Keratinocyte (primary cell): Measurements from ENCODE around the gene RNF183. TPM values are rescaled to one million over a fixed set of nuclear protein-coding genes. Genes with fewer than 3 reads are reported as not detected.

ENCODE experiments used
- DNase-seq: peaks from one replicate; pipeline ENCODE4 v3.0.0-alpha.2; 2011; ENCODE audit warnings: low read depth, missing footprints, low spot score
- FAIRE-seq: peaks from 2 replicates; lab custom pipeline; 2011; peaks lifted over from hg19 to GRCh38; lab: Jason Lieb, UNC
- H2AFZ ChIP-seq: 2 replicates; pipeline ENCODE4 v1.6.0; 2012; ENCODE audit warnings: low read length, control low read depth, inconsistent platforms; ENCODE audit not compliant: control insufficient read depth
- H3K27ac ChIP-seq: 2 replicates; pipeline ENCODE4 v1.5.1; 2011; ENCODE audit warnings: low read length; ENCODE audit not compliant: control insufficient read depth, insufficient read depth
- H3K27me3 ChIP-seq: 3 replicates; pipeline ENCODE4 v1.6.0; 2011; ENCODE audit warnings: low read length; ENCODE audit not compliant: control insufficient read depth, insufficient read depth; ENCODE audit errors: extremely low read depth
- H3K36me3 ChIP-seq, 2 experiments: 2 replicates in 1 of 2; 3 replicates in 1 of 2; pipeline ENCODE4 v1.5.1; 2011; ENCODE audit warnings: low read length in 2 of 2, mild to moderate bottlenecking in 1 of 2; ENCODE audit not compliant: control insufficient read depth in 2 of 2, insufficient read depth in 2 of 2; ENCODE audit errors: extremely low read depth in 1 of 2
- H3K4me1 ChIP-seq: 3 replicates; pipeline ENCODE4 v1.5.1; 2011; ENCODE audit warnings: low read length; ENCODE audit not compliant: control insufficient read depth, insufficient read depth; ENCODE audit errors: extremely low read depth
- H3K4me2 ChIP-seq: 3 replicates; pipeline ENCODE4 v1.6.0; 2011; ENCODE audit warnings: low read depth, low read length; ENCODE audit not compliant: control insufficient read depth, insufficient read depth; ENCODE audit errors: extremely low read depth
- H3K4me3 ChIP-seq, 3 experiments: fragments of 200-600 bp in 1 of 3; sonication (generic) in 1 of 3; 2 replicates in 2 of 3; 3 replicates in 1 of 3; pipeline ENCODE4 v1.5.1; 2011 to 2016; ENCODE audit warnings: low read length in 3 of 3, mild to moderate bottlenecking in 3 of 3, control low read depth in 2 of 3, inconsistent platforms in 1 of 3, low read depth in 1 of 3, mixed read lengths in 1 of 3, mixed run types in 1 of 3, moderate library complexity in 1 of 3; ENCODE audit not compliant: control insufficient read depth in 2 of 3, insufficient read depth in 2 of 3; ENCODE audit errors: extremely low read depth in 1 of 3
- H3K79me2 ChIP-seq: 2 replicates; pipeline ENCODE4 v1.6.0; 2012; ENCODE audit warnings: low read length; ENCODE audit not compliant: control insufficient read depth, insufficient read depth
- H3K9ac ChIP-seq: 3 replicates; pipeline ENCODE4 v1.6.0; 2011; ENCODE audit warnings: low read length; ENCODE audit not compliant: control insufficient read depth, insufficient read depth; ENCODE audit errors: extremely low read depth
- H3K9me1 ChIP-seq: 3 replicates; pipeline ENCODE4 v1.6.0; 2011; ENCODE audit warnings: low read length; ENCODE audit not compliant: control insufficient read depth, insufficient read depth; ENCODE audit errors: extremely low read depth
- H3K9me3 ChIP-seq: 2 replicates; pipeline ENCODE4 v1.5.1; 2012; ENCODE audit warnings: low read depth, low read length; ENCODE audit not compliant: control insufficient read depth
- H4K20me1 ChIP-seq: 3 replicates; pipeline ENCODE4 v1.6.0; 2011; ENCODE audit warnings: low read length; ENCODE audit not compliant: control insufficient read depth, insufficient read depth; ENCODE audit errors: extremely low read depth
- CTCF ChIP-seq, 3 experiments: IDR thresholded peaks in 1 of 3; conservative IDR thresholded peaks in 1 of 3; optimal IDR thresholded peaks in 1 of 3; 2 replicates in 2 of 3; 3 replicates in 1 of 3; pipeline versions ENCODE3 to v1.5.1; 2011; ENCODE audit warnings: low read length in 3 of 3, mild to moderate bottlenecking in 3 of 3, moderate library complexity in 2 of 3, control low read depth in 1 of 3, inconsistent platforms in 1 of 3; ENCODE audit not compliant: insufficient read depth in 2 of 3; ENCODE audit errors: extremely low read depth in 1 of 3
- EZH2 ChIP-seq: IDR thresholded peaks from one replicate; pipeline ENCODE4 v1.6.1; 2012; ENCODE audit warnings: inconsistent platforms, mild to moderate bottlenecking, low read length, moderate library complexity
- dilution Hi-C: fragments of 300-500 bp; cut with MboI; formaldehyde crosslinking; loops from one replicate; pipeline ENCODE4 v1.7.0; 2020; ENCODE audit warnings: low sequenced_read_pairs; ENCODE audit not compliant: extremely low pct_ligation_motif_present
- polyA plus RNA-seq, 5 experiments: library from polyadenylated mRNA; depleted of rRNA in 3 of 5; stranded (reverse) in 3 of 5; stranded (forward) in 1 of 5; unstranded in 1 of 5; fragments of >200 nt; gene quantifications; 1 replicate in 1 of 5; 2 replicates in 3 of 5; 3 replicates in 1 of 5; pipeline versions ENCODE4 v1.2.1 to v1.2.3, GENCODE V29; 2011 to 2012; ENCODE audit warnings: missing spikeins in 2 of 5, low read depth in 1 of 5, low replicate concordance in 1 of 5

The RNF183 gene
- polyA plus RNA-seq, 1 donor (not counting 4 experiments of a cell fraction or from before 2014, with no cell fraction given), result not detected

- no peaks in the 10 kb centered on the region for H3K79me2 ChIP-seq
- peak overlapping the region; percentile 64 for H3K4me2 ChIP-seq
- no peaks in the 10 kb centered on the region for H3K9me3 ChIP-seq
- no peak overlapping the region for H3K9ac ChIP-seq
- DNase-seq, result no peak
- peaks cover 9% of the 10 kb centered on the region for H3K4me1 ChIP-seq
- H3K4me3 ChIP-seq, result no peak overlapping the region
- H2AFZ ChIP-seq, result no peak overlapping the region
- H3K36me3 ChIP-seq, result no peaks in the 10 kb centered on the region
- peaks cover 31% of the 10 kb centered on the region for H3K27me3 ChIP-seq
- H4K20me1 ChIP-seq, result no peaks in the 10 kb centered on the region
- H3K27ac ChIP-seq, result no peak overlapping the region
- FAIRE-seq, result no peak
- TF ChIP-seq CTCF (optimal IDR thresholded peaks at IDR 0.05 in 1 of 3, IDR thresholded peaks at IDR 0.05 in 1 of 3, conservative IDR thresholded peaks at IDR 0.05 in 1 of 3; ENCODE audit: extremely low read depth in 1 of 3, insufficient read depth in 2 of 3, low read length in 3 of 3) (no peak), EZH2 (no peak)
- dilution Hi-C loops, result loop anchor here (10.0 kb wide), 1 partner anchor 56 kb away; the partner anchor contains the start of gene ALAD
- H3K9me1 ChIP-seq, result no peaks in the 10 kb centered on the region
Measured at GRCh38 chr9:113349066-113349444, 45.9 kb upstream of the RNF183 start.

DNA sequence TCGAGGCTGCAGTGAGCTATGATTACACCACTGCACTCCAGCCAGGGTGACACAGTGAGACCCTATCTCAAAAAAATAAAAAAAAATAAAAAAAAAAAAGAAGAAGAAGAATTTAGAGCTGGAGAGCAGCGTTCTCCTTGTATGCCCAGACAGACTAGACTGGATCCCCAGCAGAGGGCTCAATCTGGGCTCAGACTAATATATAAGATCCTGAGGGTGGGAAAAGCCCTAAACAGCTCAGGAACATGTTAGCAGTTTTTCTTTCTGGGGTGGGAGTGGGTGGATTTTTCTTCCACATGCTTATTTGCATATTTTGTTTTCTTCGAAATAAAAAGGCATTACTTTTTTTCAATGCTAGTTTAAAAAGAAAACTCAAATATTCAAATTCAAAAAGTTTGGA lies 45.3 kb upstream of the RNF183 start:
- no peak overlapping the region for H3K27ac ChIP-seq
- TF ChIP-seq EZH2, result no peak
- TF ChIP-seq CTCF (optimal IDR thresholded peaks at IDR 0.05 in 1 of 3, IDR thresholded peaks at IDR 0.05 in 1 of 3, conservative IDR thresholded peaks at IDR 0.05 in 1 of 3; ENCODE audit: extremely low read depth in 1 of 3, insufficient read depth in 2 of 3, low read length in 3 of 3), result no peak
- dilution Hi-C loops, result loop anchor here (10.0 kb wide), 1 partner anchor 56 kb away; the partner anchor contains the start of gene ALAD
- no peak overlapping the region for H3K9ac ChIP-seq
- no peaks in the 10 kb centered on the region for H3K79me2 ChIP-seq
- H3K9me1 ChIP-seq, result no peaks in the 10 kb centered on the region
- no peaks in the 10 kb centered on the region for H3K36me3 ChIP-seq
- no peaks in the 10 kb centered on the region for H3K9me3 ChIP-seq
- DNase-seq (no peak), FAIRE-seq (no peak)
- no peak overlapping the region for H3K4me2 ChIP-seq
- no peak overlapping the region for H3K4me3 ChIP-seq
- peaks cover 31% of the 10 kb centered on the region for H3K27me3 ChIP-seq
- H3K4me1 ChIP-seq, result peaks cover 9% of the 10 kb centered on the region
- no peak overlapping the region for H2AFZ ChIP-seq
- no peaks in the 10 kb centered on the region for H4K20me1 ChIP-seq
